Gastroesophageal sphincter (tissue), 3 donors: ENCODE measurements around the gene NLRC3.

Experiments used
- CTCF ChIP-seq, 4 experiments: fragments of 200-600 bp in 2 of 4; fragments of 450-650 bp in 2 of 4; sonication (generic) in 1 of 4; IDR thresholded peaks; one replicate each; pipeline ENCODE4 v1.5.1; 2017 to 2019; ENCODE audit warnings: antibody characterized with exemption in 4 of 4, mild to moderate bottlenecking in 2 of 4, moderate library complexity in 2 of 4
- EP300 ChIP-seq: sonication (generic); formaldehyde crosslinking; IDR thresholded peaks from one replicate; pipeline ENCODE4 v1.6.1; 2017; ENCODE audit warnings: antibody characterized with exemption, mild to moderate bottlenecking

GRCh38 chr16:3514621-3515020 lies 62.6 kb downstream of the NLRC3 start:
- TF ChIP-seq CTCF (IDR thresholded peaks at IDR 0.05): no peak
- no peak for TF ChIP-seq EP300
